Measurements from ENCODE around the gene MTR.

The MTR gene

GRCh38 chr1:236930503-236930902 lies 135.4 kb downstream of the MTR start:
- no peak for TF ChIP-seq CTCF (IDR thresholded peaks at IDR 0.05; ENCODE audit: low read depth, low read length)
- DNase-seq (ENCODE audit: extremely low read depth, low read depth) = no peak

GRCh38 chr1:236938760-236939159 lies 143.7 kb downstream of the MTR start:
- no peak for TF ChIP-seq CTCF (IDR thresholded peaks at IDR 0.05; ENCODE audit: low read depth, low read length)
- no peak for DNase-seq (ENCODE audit: extremely low read depth, low read depth)

GRCh38 chr1:236942431-236942830 lies 147.3 kb downstream of the MTR start:
- TF ChIP-seq CTCF (IDR thresholded peaks at IDR 0.05; ENCODE audit: low read depth, low read length) = no peak

DNA sequence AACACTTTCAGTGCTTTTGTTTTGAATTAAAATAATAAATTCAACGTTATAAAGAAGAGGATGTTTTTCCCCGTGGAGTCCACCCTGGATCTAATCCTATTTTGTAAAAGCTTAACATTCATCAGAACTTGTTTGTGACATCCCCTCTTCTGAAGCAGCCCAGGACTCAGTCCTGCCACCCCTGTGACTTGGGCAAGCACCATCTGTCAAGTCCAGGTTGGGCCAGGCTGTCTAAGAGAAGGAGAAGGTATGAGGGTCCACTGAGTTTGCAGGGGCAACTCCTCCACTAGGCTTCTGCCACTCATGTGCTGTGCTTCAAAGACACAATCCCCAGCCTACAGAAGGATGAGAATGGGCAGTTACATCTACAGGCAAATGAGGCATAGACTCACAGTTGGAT lies 149.5 kb downstream of the MTR start:
- DNase-seq (ENCODE audit: extremely low read depth, low read depth) = no peak
- TF ChIP-seq CTCF (IDR thresholded peaks at IDR 0.05; ENCODE audit: low read depth, low read length) = no peak

More at GRCh38 chr1:236942431-236942830, 147.3 kb downstream of the MTR start:
- no peak for DNase-seq (ENCODE audit: extremely low read depth, low read depth)

DNA sequence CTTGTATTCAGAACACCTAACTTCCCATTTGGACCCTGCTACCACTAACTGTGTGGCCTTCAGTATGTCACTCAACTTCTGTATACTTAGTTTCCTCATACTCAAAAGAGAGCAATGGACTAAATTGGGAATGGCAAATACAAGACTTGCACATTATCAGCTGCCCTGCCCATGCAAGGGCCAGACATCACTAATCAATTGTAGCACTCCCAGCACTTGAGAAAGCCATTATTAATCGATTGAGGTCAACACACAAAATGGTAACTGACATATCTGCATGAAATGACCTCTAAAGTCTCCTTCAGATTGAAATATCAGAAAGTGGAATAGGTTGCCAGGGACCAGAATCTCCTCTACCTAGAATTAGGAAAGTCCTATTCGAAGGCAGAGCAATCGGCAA lies 149.9 kb downstream of the MTR start:
- TF ChIP-seq CTCF (IDR thresholded peaks at IDR 0.05; ENCODE audit: low read depth, low read length) = no peak
- DNase-seq (ENCODE audit: extremely low read depth, low read depth) = no peak

DNA sequence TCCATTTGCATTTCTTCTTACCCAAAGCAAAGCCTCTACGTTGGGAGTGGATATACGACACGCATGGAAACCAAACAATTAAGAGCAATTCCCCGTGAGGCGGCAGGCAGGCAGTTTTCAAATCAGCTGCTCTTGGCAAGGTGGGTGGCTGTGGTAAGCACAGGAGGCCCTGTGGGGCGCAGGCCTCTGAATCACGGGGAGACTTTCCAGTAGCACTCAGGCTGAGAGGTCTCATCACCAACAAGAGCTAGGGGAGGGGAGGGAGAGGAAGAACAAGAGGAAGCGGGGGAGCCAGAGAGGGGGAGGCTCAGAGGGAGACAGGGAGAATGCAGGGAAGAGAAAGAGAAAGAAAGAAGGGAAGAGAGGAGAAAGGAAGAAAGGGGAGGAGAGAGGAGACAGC lies 152.7 kb downstream of the MTR start:
- no peak for TF ChIP-seq CTCF (IDR thresholded peaks at IDR 0.05; ENCODE audit: low read depth, low read length)

GRCh38 chr1:236948381-236948780 lies 153.3 kb downstream of the MTR start:
- DNase-seq (ENCODE audit: extremely low read depth, low read depth) = no peak
- TF ChIP-seq CTCF (IDR thresholded peaks at IDR 0.05; ENCODE audit: low read depth, low read length) = no peak

More for the DNA sequence above, 152.7 kb downstream of the MTR start:
- no peak for DNase-seq (ENCODE audit: extremely low read depth, low read depth)
